HL-60 (cell line): ENCODE results near the gene NCF4.

Source experiments
- DNase-seq, 2 experiments: peaks; one replicate each; pipeline ENCODE4 v3.0.0-alpha.2; 2010 to 2020; ENCODE audit warnings: low read depth in 1 of 2, low spot score in 1 of 2
- H3K27ac ChIP-seq: fragments of 250-450 bp; sonication (Bioruptor Pico); replicated peaks from 2 replicates; pipeline ENCODE4 v1.5.1; 2020; ENCODE audit warnings: mild to moderate bottlenecking, moderate library complexity
- H3K27me3 ChIP-seq: fragments of 250-450 bp; sonication (Bioruptor Pico); 2 replicates; pipeline ENCODE4 v1.5.1; 2021; ENCODE audit warnings: mild to moderate bottlenecking, moderate library complexity; ENCODE audit not compliant: insufficient read depth, poor library complexity, severe bottlenecking
- H3K4me3 ChIP-seq: replicated peaks from 2 replicates; pipeline ENCODE4 v1.5.1; 2011; ENCODE audit warnings: mild to moderate bottlenecking, control low read depth, low read length; ENCODE audit not compliant: insufficient read depth
- GABPA ChIP-seq: IDR thresholded peaks from 2 replicates; pipeline ENCODE4 v1.6.1; 2012; ENCODE audit warnings: low read depth
- POLR2AphosphoS5 ChIP-seq: IDR thresholded peaks from 2 replicates; pipeline ENCODE4 v1.6.1; 2012; ENCODE audit warnings: low read depth
- REST ChIP-seq: IDR thresholded peaks from 2 replicates; pipeline ENCODE4 v1.6.1; 2012; ENCODE audit warnings: low read depth; ENCODE audit not compliant: insufficient replicate concordance
- SPI1 ChIP-seq: IDR thresholded peaks from 2 replicates; pipeline ENCODE4 v1.6.1; 2012; ENCODE audit warnings: low read depth, mild to moderate bottlenecking, borderline replicate concordance
- TF ChIP-seq, protein P1 (sequence below): IDR thresholded peaks from one replicate; pipeline ENCODE4 v1.5.1; 2011; ENCODE audit warnings: low read length, control low read depth, inconsistent platforms; ENCODE audit not compliant: insufficient read depth

The NCF4 gene

DNA sequence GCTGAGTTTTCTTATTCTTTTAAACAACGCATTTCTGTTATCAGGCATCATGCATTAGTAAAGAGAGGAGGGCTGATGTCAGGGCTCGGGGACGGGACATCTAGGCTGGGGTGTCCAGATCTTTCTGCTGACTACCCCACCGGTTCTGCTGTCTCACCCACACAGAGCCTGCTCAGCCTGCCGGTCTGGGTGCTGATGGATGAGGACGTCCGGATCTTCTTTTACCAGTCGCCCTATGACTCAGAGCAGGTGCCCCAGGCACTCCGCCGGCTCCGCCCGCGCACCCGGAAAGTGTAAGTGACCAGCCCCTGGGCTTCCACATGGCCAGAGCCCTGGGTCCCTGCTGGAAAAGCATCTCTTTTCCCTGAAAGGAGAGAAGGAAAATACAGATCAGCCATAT is 9.4 kb downstream of the NCF4 start:
- no peak for TF ChIP-seq REST
- TF ChIP-seq GABPA, result no peak
- TF ChIP-seq POLR2AphosphoS5, result no peak
- no peak for TF ChIP-seq SPI1
- TF ChIP-seq, protein P1, sequence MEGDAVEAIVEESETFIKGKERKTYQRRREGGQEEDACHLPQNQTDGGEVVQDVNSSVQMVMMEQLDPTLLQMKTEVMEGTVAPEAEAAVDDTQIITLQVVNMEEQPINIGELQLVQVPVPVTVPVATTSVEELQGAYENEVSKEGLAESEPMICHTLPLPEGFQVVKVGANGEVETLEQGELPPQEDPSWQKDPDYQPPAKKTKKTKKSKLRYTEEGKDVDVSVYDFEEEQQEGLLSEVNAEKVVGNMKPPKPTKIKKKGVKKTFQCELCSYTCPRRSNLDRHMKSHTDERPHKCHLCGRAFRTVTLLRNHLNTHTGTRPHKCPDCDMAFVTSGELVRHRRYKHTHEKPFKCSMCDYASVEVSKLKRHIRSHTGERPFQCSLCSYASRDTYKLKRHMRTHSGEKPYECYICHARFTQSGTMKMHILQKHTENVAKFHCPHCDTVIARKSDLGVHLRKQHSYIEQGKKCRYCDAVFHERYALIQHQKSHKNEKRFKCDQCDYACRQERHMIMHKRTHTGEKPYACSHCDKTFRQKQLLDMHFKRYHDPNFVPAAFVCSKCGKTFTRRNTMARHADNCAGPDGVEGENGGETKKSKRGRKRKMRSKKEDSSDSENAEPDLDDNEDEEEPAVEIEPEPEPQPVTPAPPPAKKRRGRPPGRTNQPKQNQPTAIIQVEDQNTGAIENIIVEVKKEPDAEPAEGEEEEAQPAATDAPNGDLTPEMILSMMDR, result no peak
- Histone ChIP-seq H3K4me3 (no peak overlapping the region), H3K27ac (no peak overlapping the region), H3K27me3 (no peaks in the 10 kb centered on the region)
- no peak for DNase-seq

DNA sequence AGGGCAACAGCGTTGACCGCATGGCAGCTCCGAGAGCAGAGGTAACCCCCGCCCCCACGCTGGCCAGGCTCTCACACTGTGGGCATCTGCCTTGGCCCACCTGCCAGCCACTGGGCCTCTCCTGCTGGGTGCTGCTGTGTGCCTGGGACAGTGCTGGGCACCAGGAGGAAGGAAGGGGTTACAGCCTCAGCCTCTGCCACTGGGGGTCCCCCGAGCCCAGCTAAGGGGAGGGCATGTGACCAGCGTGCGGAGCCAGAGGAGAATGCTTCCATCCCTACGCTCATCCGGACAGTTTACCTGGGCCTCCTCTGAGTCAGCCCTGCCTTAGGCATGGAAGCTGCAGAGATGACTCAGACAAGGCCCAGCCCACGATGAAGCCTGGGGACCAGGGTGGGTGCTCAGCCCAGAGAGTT is 10.9 kb downstream of the NCF4 start:
- Histone ChIP-seq H3K27ac (no peak overlapping the region), H3K27me3 (no peaks in the 10 kb centered on the region), H3K4me3 (no peak overlapping the region)
- DNase-seq, result no peak
- TF ChIP-seq SPI1 (no peak), REST (no peak), POLR2AphosphoS5 (no peak), GABPA (no peak)
- TF ChIP-seq, protein P1, result no peak

DNA sequence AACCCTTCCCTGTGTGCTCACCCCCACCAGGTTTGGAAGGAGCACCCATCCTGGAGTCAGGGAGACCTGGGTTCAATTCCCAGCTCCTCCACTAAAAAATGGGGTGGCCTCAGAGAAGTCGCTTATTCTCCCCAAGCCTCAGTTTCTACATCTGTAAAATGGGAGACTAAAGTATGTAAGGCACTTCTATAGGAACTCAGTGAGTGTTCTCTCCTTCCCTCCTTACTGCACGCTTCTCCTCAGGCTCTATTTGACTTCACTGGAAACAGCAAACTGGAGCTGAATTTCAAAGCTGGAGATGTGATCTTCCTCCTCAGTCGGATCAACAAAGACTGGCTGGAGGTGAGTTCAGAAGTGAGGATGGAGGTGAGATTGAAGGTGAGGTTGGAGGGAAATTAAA is 11.3 kb downstream of the NCF4 start:
- no peaks in the 10 kb centered on the region for H3K27me3 ChIP-seq
- no peak overlapping the region for H3K4me3 ChIP-seq
- no peak overlapping the region for H3K27ac ChIP-seq
- no peak for DNase-seq
- TF ChIP-seq, protein P1, result no peak
- no peak for TF ChIP-seq GABPA
- no peak for TF ChIP-seq SPI1
- TF ChIP-seq POLR2AphosphoS5, result no peak
- no peak for TF ChIP-seq REST
